Sciatic nerve (tissue), 2 donors: ENCODE data around the gene NKIRAS2. TPM values are rescaled to one million over a fixed set of nuclear protein-coding genes. Genes with fewer than 3 reads are reported as not detected.
"Not testable (repeated sequence)": the region's sequence is repeated elsewhere in the genome, so short reads cannot be mapped to it uniquely, and the experiment has no call there.

ENCODE experiments used
- ATAC-seq: fragments of 200-7000 bp; cut with Tn5 transposase; one replicate; pipeline ENCODE4 v1.9.1; 2020; ENCODE audit warnings: mild to moderate bottlenecking, moderate library complexity
- DNase-seq: peaks from one replicate; pipeline ENCODE4 v3.0.0-alpha.2; 2020; ENCODE audit warnings: low spot score
- intact Hi-C: fragments of 100-400 bp; cut with DNase I; formaldehyde crosslinking; loops from one replicate; pipeline ENCODE4 v1.14.2; 2022
- total RNA-seq: library from RNA; stranded (reverse); fragmentation: NEBNext Ultra II Directional; extraction: Animal tissue kit (Norgen Biotek cat#: 25700); gene quantifications from one replicate; pipeline ENCODE4 v1.2.1, GENCODE V29; 2021
- donor health status: DM: no; HTN: no; CAD: no.
- donor health status: DM: no; HTN: no; CAD: no.

Gene NKIRAS2
- total RNA-seq, 1 donor from 2014 or later, result 18.9 TPM

GRCh38 chr17:42018988-42019387 lies 902 bp upstream of the NKIRAS2 start:
- DNase-seq (no peak), ATAC-seq (no peak)
- intact Hi-C loops, result no loop called here

GRCh38 chr17:42020845-42021244 lies 955 bp downstream of the NKIRAS2 start:
- ATAC-seq, intact Hi-C loops, DNase-seq: not testable (repeated sequence)

- ATAC-seq (no peak), DNase-seq (no peak)
- intact Hi-C loops, result no loop called here
These were observed 3.8 kb downstream of the NKIRAS2 start for GRCh38 chr17:42023524-42024349.

- intact Hi-C loops, result loop anchor here (5.0 kb wide), 1 partner anchor 87 kb away; the partner anchor contains the start of gene DHX58
- ATAC-seq, result peak; percentile 40
These were observed 5.3 kb downstream of the NKIRAS2 start for GRCh38 chr17:42025191-42025579.

GRCh38 chr17:42025936-42026335 lies 6.0 kb downstream of the NKIRAS2 start:
- intact Hi-C loops, result loop anchor here (5.0 kb wide), 1 partner anchor 86 kb away; the partner anchor contains the start of gene DHX58
- DNase-seq, result no peak
- ATAC-seq, result no peak

More at GRCh38 chr17:42025191-42025579, 5.3 kb downstream of the NKIRAS2 start:
- no peak for DNase-seq

- DNase-seq (no peak), ATAC-seq (no peak)
- intact Hi-C loops, result loop anchor here (5.0 kb wide), 1 partner anchor 85 kb away; the partner anchor contains the start of gene DHX58
These were observed 7.1 kb downstream of the NKIRAS2 start for GRCh38 chr17:42026857-42027589.

GRCh38 chr17:42027590-42027889 lies 7.7 kb downstream of the NKIRAS2 start:
- ATAC-seq, result no peak
- DNase-seq, result no peak
- intact Hi-C loops, result loop anchor here (5.0 kb wide), 1 partner anchor 85 kb away; the partner anchor contains the start of gene DHX58

- intact Hi-C loops, result loop anchor here (5.0 kb wide), 1 partner anchor 84 kb away; the partner anchor contains the start of gene DHX58
- ATAC-seq (no peak), DNase-seq (no peak)
These were observed 8.3 kb downstream of the NKIRAS2 start for GRCh38 chr17:42027961-42028790.

GRCh38 chr17:42028791-42029127 lies 8.9 kb downstream of the NKIRAS2 start:
- intact Hi-C loops, result loop anchor here (5.0 kb wide), 1 partner anchor 84 kb away; the partner anchor contains the start of gene DHX58
- DNase-seq (no peak), ATAC-seq (no peak)

GRCh38 chr17:42031584-42031983 lies 11.7 kb downstream of the NKIRAS2 start:
- DNase-seq (no peak), ATAC-seq (peak; percentile 51)
- intact Hi-C loops, result no loop called here

- intact Hi-C loops, result no loop called here
- ATAC-seq (no peak), DNase-seq (no peak)
These were observed 14.2 kb downstream of the NKIRAS2 start for GRCh38 chr17:42034059-42034458.

GRCh38 chr17:42038221-42038973 lies 18.5 kb downstream of the NKIRAS2 start:
- intact Hi-C loops, result no loop called here
- ATAC-seq, result no peak
- DNase-seq, result no peak

GRCh38 chr17:42039794-42040763 lies 20.2 kb downstream of the NKIRAS2 start:
- intact Hi-C loops, result no loop called here
- ATAC-seq, result no peak
- DNase-seq, result no peak

GRCh38 chr17:42040818-42041217 lies 20.9 kb downstream of the NKIRAS2 start:
- ATAC-seq, result no peak
- intact Hi-C loops, result no loop called here

GRCh38 chr17:42041619-42042018 lies 21.7 kb downstream of the NKIRAS2 start:
- DNase-seq, result no peak
- no peak for ATAC-seq
- intact Hi-C loops, result no loop called here

More at GRCh38 chr17:42040818-42041217, 20.9 kb downstream of the NKIRAS2 start:
- DNase-seq, result no peak

GRCh38 chr17:42042598-42043319 lies 22.9 kb downstream of the NKIRAS2 start:
- intact Hi-C loops, result no loop called here
- no peak for DNase-seq
- no peak for ATAC-seq

GRCh38 chr17:42045719-42046118 lies 25.8 kb downstream of the NKIRAS2 start:
- intact Hi-C loops, result no loop called here
- no peak for ATAC-seq
- DNase-seq, result no peak
